Measurements from ENCODE around the gene HBEGF.

Gene HBEGF

DNA sequence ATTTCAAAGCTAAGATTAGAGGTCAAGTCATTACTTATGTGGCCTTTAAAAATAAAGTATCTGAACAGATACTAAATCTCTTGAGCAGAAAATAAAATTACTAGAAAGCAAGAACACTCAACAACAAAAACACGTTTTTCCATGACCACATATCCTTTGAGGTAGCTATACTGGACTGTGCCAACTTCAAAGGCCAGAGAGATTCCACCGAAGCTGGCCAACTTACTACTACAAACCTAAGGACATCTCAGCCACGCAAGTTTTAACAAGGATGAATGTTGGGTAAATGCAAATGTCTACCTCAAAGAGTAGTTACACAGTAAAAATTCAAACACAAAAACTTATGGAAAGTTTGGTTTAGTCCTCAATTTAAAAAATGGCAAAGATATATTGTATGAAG lies 62.4 kb downstream of the HBEGF start:
- Mint-ChIP-seq H3K27me3 (no peaks in the 10 kb centered on the region), H3K9me3 (no peaks in the 10 kb centered on the region), H3K4me3 (no peak overlapping the region), H3K27ac (no peak overlapping the region), H3K4me1 (peaks cover 14% of the 10 kb centered on the region)
- DNase-seq (no peak), ATAC-seq (no peak)

Data from stimulated activated naive CD8-positive, alpha-beta T cell treated with anti-CD3 and anti-CD28 coated beads, Interleukin-15, amount 100 ng/mL, for 72 hours (primary cell).